ENCODE data around the gene EXT2.

The EXT2 gene

DNA sequence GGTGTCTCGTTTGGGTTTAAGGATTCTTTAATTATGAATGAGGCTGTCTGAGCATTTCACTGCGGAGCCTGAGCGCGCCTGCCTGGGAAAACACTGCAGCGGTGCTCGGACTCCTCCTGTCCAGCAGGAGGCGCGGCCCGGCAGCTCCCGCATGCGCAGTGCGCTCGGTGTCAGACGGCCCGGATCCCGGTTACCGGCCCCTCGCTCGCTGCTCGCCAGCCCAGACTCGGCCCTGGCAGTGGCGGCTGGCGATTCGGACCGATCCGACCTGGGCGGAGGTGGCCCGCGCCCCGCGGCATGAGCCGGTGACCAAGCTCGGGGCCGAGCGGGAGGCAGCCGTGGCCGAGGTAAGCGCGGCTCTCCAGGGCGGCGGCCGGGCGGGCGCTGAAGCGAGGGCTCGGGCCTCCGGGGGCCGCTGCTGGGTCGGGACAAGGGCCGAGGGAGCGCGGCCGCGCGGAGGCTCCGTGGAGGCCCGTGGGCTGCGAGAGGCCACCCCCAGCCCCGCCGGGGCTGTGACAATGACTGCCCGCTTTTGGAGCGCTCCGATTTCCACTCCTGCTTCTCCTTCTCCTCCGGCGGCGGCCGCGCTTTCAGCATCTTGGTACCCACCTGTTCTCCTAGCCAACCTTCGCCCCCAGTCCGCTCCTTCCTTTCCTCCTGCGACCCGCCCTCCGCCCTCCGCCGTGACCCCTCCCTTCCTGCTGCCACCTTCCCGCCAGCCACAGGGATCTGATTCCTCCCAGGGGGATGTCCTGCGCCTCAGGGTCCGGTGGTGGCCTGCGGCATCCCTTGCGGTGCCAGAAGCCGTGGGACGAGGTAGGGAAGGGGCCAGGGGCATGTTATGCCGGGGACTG lies at the start of gene EXT2:
Gene EXT2, plus strand, starts transcription at position 173 of the 854 bp plus-strand sequence. CDS start 12,035 bp downstream, outside the sequence.
- peak; percentile 90 for TF ChIP-seq CTCF (IDR thresholded peaks at IDR 0.05; ENCODE audit: low read depth, low read length, missing control alignments)
- peak within 1 kb of the TSS; percentile 55 for H3K4me3 ChIP-seq (ENCODE audit: low read depth, low read length)
- DNase-seq (ENCODE audit: low read depth), result peak; percentile 61
- in situ Hi-C loops (cut with HindIII; ENCODE audit: low sequenced_read_pairs), result no loop called here

- H3K4me3 ChIP-seq (ENCODE audit: low read depth, low read length), result no peak overlapping the region
- no peak for TF ChIP-seq CTCF (IDR thresholded peaks at IDR 0.05; ENCODE audit: low read depth, low read length, missing control alignments)
- DNase-seq (ENCODE audit: low read depth), result no peak
- in situ Hi-C loops (cut with HindIII; ENCODE audit: low sequenced_read_pairs), result no loop called here
Measured at GRCh38 chr11:44046182-44046581, 49.3 kb upstream of the EXT2 start.

- no peak for DNase-seq (ENCODE audit: low read depth)
- TF ChIP-seq CTCF (IDR thresholded peaks at IDR 0.05; ENCODE audit: low read depth, low read length, missing control alignments), result no peak
- no peak overlapping the region for H3K4me3 ChIP-seq (ENCODE audit: low read depth, low read length)
- in situ Hi-C loops (cut with HindIII; ENCODE audit: low sequenced_read_pairs), result no loop called here
Measured at GRCh38 chr11:44047298-44047697, 48.2 kb upstream of the EXT2 start.

DNA sequence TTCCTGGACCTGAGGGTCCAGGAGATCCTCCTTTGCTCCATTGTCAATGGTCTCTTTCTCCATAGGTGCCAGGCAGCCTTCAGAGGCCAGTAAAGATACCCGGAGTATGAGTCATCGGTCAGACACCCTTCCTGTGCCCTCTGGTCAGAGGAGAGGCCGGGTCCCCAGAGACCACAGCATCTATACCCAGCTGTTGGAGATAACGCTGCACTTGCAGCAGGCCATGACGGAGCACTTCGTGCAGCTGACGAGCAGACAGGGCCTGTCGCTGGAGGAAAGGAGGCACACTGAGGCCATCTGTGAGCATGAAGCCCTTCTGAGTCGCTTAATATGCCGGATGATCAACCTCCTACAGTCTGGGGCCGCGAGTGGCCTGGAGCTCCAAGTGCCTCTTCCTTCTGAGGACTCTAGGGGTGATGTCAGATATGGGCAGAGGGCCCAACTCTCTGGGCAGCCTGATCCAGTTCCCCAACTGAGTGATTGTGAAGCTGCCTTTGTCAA lies 47.5 kb upstream of the EXT2 start, which contains the start of gene ACCSL:
Gene ACCSL, plus strand, starts transcription at position 51 of the 501 bp plus-strand sequence. Its CDS starts 56 bp downstream, at position 107.
- DNase-seq (ENCODE audit: low read depth), result no peak
- no peak within 1 kb of the TSS for H3K4me3 ChIP-seq (ENCODE audit: low read depth, low read length)
- no peak for TF ChIP-seq CTCF (IDR thresholded peaks at IDR 0.05; ENCODE audit: low read depth, low read length, missing control alignments)
- in situ Hi-C loops (cut with HindIII; ENCODE audit: low sequenced_read_pairs), result no loop called here

DNA sequence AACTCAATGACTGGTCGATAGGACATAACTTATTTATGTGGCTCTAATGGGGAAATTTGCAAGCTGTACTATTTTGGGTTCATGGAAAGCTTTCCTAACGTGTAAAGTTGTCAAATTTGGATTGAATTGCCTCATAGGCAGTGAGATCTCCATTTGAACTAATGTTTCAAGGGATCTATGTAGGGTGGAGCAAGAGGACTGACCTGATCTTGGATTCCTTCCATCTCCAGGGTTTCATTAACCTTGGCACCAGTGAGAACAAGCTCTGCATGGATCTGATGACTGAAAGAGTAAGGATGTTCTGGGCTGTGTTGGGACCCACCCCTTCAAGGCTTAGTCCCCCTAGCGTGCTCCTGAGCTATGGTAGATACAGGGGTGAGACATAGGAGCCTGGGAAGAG lies 45.6 kb upstream of the EXT2 start:
- no peak for TF ChIP-seq CTCF (IDR thresholded peaks at IDR 0.05; ENCODE audit: low read depth, low read length, missing control alignments)
- in situ Hi-C loops (cut with HindIII; ENCODE audit: low sequenced_read_pairs), result no loop called here
- no peak for DNase-seq (ENCODE audit: low read depth)
- no peak overlapping the region for H3K4me3 ChIP-seq (ENCODE audit: low read depth, low read length)

DNA sequence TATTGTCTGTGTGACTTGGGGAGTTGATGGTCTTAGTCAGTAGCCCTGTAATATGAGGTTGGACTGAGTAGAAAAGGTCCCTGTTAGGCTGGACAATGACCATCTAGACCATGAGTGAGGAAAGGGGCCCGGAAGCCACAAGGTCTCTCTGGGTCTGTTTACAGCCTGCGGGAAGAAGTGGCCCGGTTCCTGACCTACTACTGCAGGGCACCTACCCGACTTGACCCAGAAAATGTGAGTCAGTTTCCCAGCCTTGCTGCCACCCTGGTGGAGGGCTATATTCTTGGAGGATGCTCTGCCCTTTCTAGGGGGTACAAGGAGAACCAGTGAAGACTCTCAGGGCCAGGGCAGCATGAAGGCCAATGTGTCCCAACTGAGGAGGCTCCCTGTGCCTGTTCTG lies 44.3 kb upstream of the EXT2 start:
- in situ Hi-C loops (cut with HindIII; ENCODE audit: low sequenced_read_pairs), result no loop called here
- no peak overlapping the region for H3K4me3 ChIP-seq (ENCODE audit: low read depth, low read length)
- DNase-seq (ENCODE audit: low read depth), result no peak
- TF ChIP-seq CTCF (IDR thresholded peaks at IDR 0.05; ENCODE audit: low read depth, low read length, missing control alignments), result no peak

All from astrocyte of the cerebellum (primary cell).